ENCODE measurements around the gene SBF2.

Gene SBF2

DNA sequence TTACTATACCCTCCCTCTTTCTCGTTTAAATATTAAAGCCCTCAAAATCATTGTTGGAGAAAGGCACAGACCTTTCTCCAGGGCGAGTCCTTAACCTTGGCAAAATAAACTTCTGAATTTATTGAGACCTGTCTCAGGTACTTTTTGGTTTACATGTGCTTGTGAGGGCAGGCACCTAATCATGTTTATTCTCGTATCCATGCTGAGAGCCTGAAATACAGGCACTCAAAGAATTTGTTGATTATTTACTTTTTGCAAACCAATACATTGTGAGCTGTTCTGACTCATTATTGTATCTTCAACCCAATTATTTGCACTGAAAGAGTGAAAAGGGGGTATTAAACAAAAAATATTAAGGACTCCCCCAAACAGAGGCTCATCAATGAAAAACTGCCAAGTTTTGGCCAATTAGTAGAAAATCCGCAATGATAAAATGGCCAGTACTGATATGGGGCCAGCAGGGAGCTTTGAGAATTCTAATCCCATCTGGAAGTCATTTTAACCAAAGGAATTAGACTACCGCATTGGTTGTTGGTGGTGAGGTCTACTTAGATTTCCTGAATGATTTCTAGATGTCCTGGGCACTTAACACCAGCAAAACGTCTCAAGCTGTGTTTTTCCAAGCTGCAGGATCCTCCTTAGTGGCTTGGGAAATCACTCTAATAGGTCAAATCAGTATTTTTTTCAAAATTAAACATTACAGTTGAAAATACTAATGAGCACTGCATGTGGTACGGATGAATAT lies 472.8 kb downstream of the SBF2 start:
- no peak overlapping the region for H3K27ac ChIP-seq (ENCODE audit: low read depth, low read length)
- no peaks in the 10 kb centered on the region for H3K79me2 ChIP-seq (ENCODE audit: control insufficient read depth, insufficient read depth, low read length, unreplicated experiment)
- no peak overlapping the region for H2AFZ ChIP-seq (ENCODE audit: low read length, unreplicated experiment)
- no peaks in the 10 kb centered on the region for H3K36me3 ChIP-seq (ENCODE audit: insufficient read depth, low read length)
- peaks cover 24% of the 10 kb centered on the region for H3K4me1 ChIP-seq (ENCODE audit: control insufficient read depth, insufficient read depth, low read length, unreplicated experiment)
- no peaks in the 10 kb centered on the region for H3K27me3 ChIP-seq (ENCODE audit: insufficient read depth, low read length)
- no peak overlapping the region for H3K4me3 ChIP-seq (ENCODE audit: low read depth, low read length)

DNA sequence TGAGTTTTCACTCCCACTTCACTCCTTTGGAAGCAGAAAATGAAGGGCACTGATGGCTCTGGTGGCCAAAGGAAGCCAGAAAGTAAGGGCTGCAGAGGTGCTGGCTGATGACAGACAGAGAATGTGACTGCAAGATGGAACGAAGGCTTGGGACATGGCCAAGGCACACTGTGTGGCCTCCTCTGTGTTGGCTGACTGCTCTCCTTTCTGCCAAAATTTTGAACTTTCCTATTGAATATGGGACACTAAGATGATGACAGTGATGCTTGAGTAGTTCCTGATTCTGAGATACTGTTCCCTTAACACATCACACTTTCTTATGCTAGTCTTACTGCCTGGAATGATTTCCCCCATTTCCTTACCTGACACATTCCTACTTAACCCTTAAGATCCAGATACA lies 473.8 kb downstream of the SBF2 start:
- Histone ChIP-seq H3K4me1 (ENCODE audit: control insufficient read depth, insufficient read depth, low read length, unreplicated experiment) (peaks cover 29% of the 10 kb centered on the region), H3K36me3 (ENCODE audit: insufficient read depth, low read length) (no peaks in the 10 kb centered on the region), H3K27me3 (ENCODE audit: insufficient read depth, low read length) (no peaks in the 10 kb centered on the region), H3K79me2 (ENCODE audit: control insufficient read depth, insufficient read depth, low read length, unreplicated experiment) (no peaks in the 10 kb centered on the region), H2AFZ (ENCODE audit: low read length, unreplicated experiment) (no peak overlapping the region), H3K27ac (ENCODE audit: low read depth, low read length) (no peak overlapping the region), H3K4me3 (ENCODE audit: low read depth, low read length) (no peak overlapping the region)

DNA sequence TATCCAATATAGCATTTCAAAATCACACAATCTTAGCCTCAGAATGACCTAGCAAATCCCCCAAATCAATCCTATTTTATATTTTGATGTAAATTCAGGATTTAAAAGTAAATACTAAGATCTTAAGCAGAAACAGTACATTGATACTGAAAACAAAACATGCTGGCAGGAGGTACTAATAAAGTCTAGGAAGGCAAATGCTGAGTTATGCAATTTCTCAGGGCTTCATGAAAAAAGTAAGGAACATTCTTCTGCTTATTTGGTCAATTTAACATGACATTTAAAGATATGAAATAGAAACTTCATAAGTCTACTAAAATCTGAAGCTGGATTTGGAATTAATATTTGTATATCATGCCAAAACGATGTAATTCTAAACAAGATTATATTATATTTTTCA lies 476.8 kb downstream of the SBF2 start:
- Histone ChIP-seq H3K79me2 (ENCODE audit: control insufficient read depth, insufficient read depth, low read length, unreplicated experiment) (no peaks in the 10 kb centered on the region), H3K36me3 (ENCODE audit: insufficient read depth, low read length) (peaks cover 8% of the 10 kb centered on the region), H2AFZ (ENCODE audit: low read length, unreplicated experiment) (no peak overlapping the region)

DNA sequence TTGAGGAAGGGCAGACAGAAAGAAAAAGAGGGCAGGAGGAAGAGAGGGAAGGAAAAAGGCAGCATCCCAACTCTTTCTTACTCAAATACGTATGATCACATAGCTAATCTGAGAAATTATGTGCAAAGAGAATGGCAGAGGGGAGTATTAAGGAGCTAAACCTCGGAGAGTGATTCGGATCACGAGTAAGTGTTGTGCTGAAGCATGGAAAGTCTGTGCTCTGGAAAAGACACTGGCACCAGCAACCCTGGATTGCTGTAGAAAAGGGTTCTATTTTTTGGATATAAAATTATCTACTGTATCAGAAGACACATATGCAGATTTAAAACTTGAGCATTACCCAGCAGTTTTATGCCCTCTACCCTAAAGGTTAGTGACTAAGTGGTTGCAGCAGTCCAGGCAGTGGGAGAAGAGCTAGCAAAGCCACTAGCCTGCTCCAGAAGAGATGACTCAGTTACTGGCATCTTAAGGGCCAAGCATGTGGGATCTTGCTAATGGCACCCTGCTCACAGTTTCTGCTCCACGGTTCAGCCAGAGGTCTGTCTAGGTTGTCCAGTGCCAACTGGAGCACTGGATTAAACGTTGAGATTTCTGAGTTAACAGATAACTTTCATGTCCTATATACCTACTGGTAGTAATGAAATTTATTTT lies 478.4 kb downstream of the SBF2 start:
- H3K27me3 ChIP-seq (ENCODE audit: insufficient read depth, low read length) = no peaks in the 10 kb centered on the region
- peaks cover 26% of the 10 kb centered on the region for H3K4me1 ChIP-seq (ENCODE audit: control insufficient read depth, insufficient read depth, low read length, unreplicated experiment)
- H3K27ac ChIP-seq (ENCODE audit: low read depth, low read length) = peak overlapping the region; percentile 32
- no peak overlapping the region for H3K4me3 ChIP-seq (ENCODE audit: low read depth, low read length)
- peaks cover 24% of the 10 kb centered on the region for H3K36me3 ChIP-seq (ENCODE audit: insufficient read depth, low read length)
- peak overlapping the region; percentile 31 for H2AFZ ChIP-seq (ENCODE audit: low read length, unreplicated experiment)
- no peaks in the 10 kb centered on the region for H3K79me2 ChIP-seq (ENCODE audit: control insufficient read depth, insufficient read depth, low read length, unreplicated experiment)

More for the DNA sequence above, 476.8 kb downstream of the SBF2 start:
- peaks cover 36% of the 10 kb centered on the region for H3K4me1 ChIP-seq (ENCODE audit: control insufficient read depth, insufficient read depth, low read length, unreplicated experiment)
- H3K4me3 ChIP-seq (ENCODE audit: low read depth, low read length) = no peak overlapping the region
- H3K27ac ChIP-seq (ENCODE audit: low read depth, low read length) = no peak overlapping the region
- no peaks in the 10 kb centered on the region for H3K27me3 ChIP-seq (ENCODE audit: insufficient read depth, low read length)

DNA sequence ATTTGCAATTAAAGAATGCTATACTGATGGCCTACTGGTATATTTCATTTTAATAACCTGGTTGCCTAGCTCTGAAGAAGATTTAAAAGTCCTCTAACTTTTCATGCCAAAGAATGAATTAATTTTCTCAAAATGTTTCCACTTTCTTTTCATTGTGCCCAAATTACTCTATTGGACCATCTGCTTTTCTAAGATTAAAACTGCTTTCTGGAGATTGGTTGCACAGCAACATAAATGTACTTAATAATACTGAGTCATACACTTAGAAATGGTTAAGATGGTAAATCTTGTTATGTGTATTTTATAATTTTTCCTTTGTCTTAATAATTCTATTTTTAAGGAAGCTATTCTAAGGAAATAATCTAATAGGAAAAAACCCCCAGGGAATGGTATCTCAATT lies 479.9 kb downstream of the SBF2 start:
- peaks cover 21% of the 10 kb centered on the region for H3K4me1 ChIP-seq (ENCODE audit: control insufficient read depth, insufficient read depth, low read length, unreplicated experiment)
- no peak overlapping the region for H3K4me3 ChIP-seq (ENCODE audit: low read depth, low read length)
- H3K27ac ChIP-seq (ENCODE audit: low read depth, low read length) = peak overlapping the region; percentile 49
- H3K36me3 ChIP-seq (ENCODE audit: insufficient read depth, low read length) = peaks cover 26% of the 10 kb centered on the region
- H3K79me2 ChIP-seq (ENCODE audit: control insufficient read depth, insufficient read depth, low read length, unreplicated experiment) = no peaks in the 10 kb centered on the region
- no peak overlapping the region for H2AFZ ChIP-seq (ENCODE audit: low read length, unreplicated experiment)
- no peaks in the 10 kb centered on the region for H3K27me3 ChIP-seq (ENCODE audit: insufficient read depth, low read length)

DNA sequence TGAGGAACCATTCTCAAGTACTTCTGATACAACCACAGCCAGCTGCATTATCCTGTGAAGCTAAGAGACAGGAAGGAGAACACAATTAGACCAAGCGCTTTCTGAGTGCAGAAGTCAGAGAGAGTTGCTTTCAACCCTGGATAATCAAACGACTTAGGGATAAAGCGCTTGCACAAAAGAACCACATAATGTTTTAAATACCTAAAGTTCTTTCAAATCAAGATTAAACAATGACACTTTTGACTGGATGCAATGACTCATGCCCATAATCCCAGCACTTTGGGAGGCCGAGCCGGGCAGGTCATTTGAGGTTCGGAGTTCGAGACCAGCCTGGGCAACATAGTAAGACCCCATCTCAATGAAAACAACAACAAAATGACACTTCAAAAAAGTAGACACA lies 485.1 kb downstream of the SBF2 start:
- Histone ChIP-seq H3K4me1 (ENCODE audit: control insufficient read depth, insufficient read depth, low read length, unreplicated experiment) (peaks cover 3% of the 10 kb centered on the region), H3K79me2 (ENCODE audit: control insufficient read depth, insufficient read depth, low read length, unreplicated experiment) (no peaks in the 10 kb centered on the region), H3K27me3 (ENCODE audit: insufficient read depth, low read length) (no peaks in the 10 kb centered on the region), H3K36me3 (ENCODE audit: insufficient read depth, low read length) (peaks cover 42% of the 10 kb centered on the region), H2AFZ (ENCODE audit: low read length, unreplicated experiment) (no peak overlapping the region), H3K27ac (ENCODE audit: low read depth, low read length) (no peak overlapping the region), H3K4me3 (ENCODE audit: low read depth, low read length) (no peak overlapping the region)

DNA sequence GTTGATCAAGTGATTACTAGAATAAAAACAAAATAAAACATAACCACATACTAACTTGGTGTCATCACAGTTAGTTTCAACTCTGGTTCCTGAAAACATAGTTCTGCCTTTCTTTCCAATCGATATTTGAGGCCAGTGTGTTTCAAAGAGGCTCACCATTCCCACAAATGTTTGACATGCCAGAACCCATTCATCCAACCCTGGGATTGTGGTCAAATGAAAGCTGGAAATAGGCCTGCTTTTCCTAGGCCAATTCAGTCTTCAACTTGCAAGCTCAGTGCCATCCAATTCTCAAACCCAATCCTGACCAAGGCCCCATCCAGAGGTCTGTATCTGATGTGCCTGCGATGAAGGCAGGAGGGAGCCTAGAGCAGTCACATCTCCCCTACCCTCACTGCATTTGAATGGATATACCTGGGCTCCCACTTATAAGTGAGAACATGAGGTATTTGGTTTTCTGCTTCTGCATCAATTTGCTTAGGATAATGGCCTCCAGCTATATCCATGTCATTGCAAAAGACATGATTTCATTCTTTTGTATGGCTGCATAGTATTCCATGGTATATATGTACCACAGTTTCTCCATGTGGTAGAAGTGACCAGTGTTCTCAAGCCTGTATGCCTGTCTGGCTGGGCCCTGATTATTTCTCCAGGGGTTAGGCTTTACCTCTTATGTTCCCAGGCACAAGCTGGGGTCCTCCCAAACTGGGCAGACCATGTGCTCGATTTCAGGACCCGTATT lies 486.9 kb downstream of the SBF2 start:
- Histone ChIP-seq H3K4me3 (ENCODE audit: low read depth, low read length) (no peak overlapping the region), H2AFZ (ENCODE audit: low read length, unreplicated experiment) (no peak overlapping the region), H3K27me3 (ENCODE audit: insufficient read depth, low read length) (no peaks in the 10 kb centered on the region), H3K36me3 (ENCODE audit: insufficient read depth, low read length) (peaks cover 34% of the 10 kb centered on the region), H3K27ac (ENCODE audit: low read depth, low read length) (no peak overlapping the region), H3K4me1 (ENCODE audit: control insufficient read depth, insufficient read depth, low read length, unreplicated experiment) (peaks cover 20% of the 10 kb centered on the region), H3K79me2 (ENCODE audit: control insufficient read depth, insufficient read depth, low read length, unreplicated experiment) (no peaks in the 10 kb centered on the region)

DNA sequence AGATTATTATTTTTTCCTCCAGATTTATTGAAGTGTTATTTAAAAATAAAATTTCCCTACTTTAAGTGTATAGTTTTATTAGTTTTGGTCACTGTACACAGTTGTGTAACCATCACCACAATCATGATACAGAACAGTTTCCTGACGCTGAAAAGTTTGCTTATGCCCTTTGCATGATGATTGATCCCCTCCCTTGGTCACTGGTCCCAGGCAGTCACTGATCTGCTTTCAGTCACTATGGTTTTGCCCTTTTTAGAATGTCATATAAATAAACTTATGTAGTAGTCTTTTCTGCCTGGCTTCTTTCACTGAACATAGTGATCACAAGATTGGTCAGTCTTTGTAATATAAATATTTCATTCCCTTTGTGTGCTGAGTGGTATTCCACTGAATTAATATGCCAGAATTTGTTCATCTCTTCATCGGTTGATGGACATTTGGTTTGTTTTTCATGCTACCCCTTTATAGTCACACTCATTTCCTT lies 489.6 kb downstream of the SBF2 start:
- no peaks in the 10 kb centered on the region for H3K79me2 ChIP-seq (ENCODE audit: control insufficient read depth, insufficient read depth, low read length, unreplicated experiment)
- H2AFZ ChIP-seq (ENCODE audit: low read length, unreplicated experiment) = no peak overlapping the region
- H3K27ac ChIP-seq (ENCODE audit: low read depth, low read length) = peak overlapping the region; percentile 79; the same call in 1 of the 2 replicates
- H3K4me3 ChIP-seq (ENCODE audit: low read depth, low read length) = no peak overlapping the region
- no peaks in the 10 kb centered on the region for H3K27me3 ChIP-seq (ENCODE audit: insufficient read depth, low read length)
- H3K4me1 ChIP-seq (ENCODE audit: control insufficient read depth, insufficient read depth, low read length, unreplicated experiment) = peaks cover 44% of the 10 kb centered on the region
- H3K36me3 ChIP-seq (ENCODE audit: insufficient read depth, low read length) = peaks cover 16% of the 10 kb centered on the region

DNA sequence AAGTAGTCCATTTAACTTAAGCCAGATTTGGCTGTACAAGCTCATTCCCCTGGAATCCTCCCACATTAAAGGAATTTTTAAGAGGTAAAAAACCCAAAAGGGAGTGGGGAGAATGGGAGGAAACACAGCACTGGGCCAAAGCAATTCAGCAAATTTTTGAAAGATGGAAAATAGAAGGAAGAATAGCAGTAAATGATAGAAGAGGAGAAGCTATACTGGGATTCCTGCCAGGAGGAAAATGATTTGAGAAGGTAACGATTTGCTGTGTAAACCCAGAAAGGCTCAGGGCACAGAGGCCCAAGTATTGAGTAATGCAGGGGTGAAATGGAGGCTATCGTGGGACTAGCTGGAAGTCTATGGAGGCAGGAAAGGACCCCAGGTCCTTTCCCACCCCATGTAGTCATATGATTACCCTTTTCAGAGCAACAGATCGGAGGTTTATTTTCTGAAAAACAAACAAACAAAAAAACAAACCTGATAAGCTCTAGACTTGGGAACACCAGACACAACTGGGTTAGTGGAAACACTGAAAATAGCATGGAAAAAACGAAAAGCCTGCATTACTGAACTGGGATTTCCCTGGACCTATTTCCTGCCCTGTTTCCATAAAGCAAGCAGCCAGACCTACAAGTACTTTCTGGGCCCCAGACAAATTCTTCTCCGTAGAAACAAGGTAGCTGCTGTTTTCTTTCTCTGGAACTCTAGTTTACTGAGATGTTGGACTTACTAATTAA lies 490.2 kb downstream of the SBF2 start:
- Histone ChIP-seq H3K79me2 (ENCODE audit: control insufficient read depth, insufficient read depth, low read length, unreplicated experiment) (no peaks in the 10 kb centered on the region), H3K4me1 (ENCODE audit: control insufficient read depth, insufficient read depth, low read length, unreplicated experiment) (peaks cover 47% of the 10 kb centered on the region), H3K36me3 (ENCODE audit: insufficient read depth, low read length) (peaks cover 16% of the 10 kb centered on the region), H3K4me3 (ENCODE audit: low read depth, low read length) (no peak overlapping the region), H3K27me3 (ENCODE audit: insufficient read depth, low read length) (no peaks in the 10 kb centered on the region), H2AFZ (ENCODE audit: low read length, unreplicated experiment) (peak overlapping the region; percentile 45), H3K27ac (ENCODE audit: low read depth, low read length) (peak overlapping the region; percentile 79)

DNA sequence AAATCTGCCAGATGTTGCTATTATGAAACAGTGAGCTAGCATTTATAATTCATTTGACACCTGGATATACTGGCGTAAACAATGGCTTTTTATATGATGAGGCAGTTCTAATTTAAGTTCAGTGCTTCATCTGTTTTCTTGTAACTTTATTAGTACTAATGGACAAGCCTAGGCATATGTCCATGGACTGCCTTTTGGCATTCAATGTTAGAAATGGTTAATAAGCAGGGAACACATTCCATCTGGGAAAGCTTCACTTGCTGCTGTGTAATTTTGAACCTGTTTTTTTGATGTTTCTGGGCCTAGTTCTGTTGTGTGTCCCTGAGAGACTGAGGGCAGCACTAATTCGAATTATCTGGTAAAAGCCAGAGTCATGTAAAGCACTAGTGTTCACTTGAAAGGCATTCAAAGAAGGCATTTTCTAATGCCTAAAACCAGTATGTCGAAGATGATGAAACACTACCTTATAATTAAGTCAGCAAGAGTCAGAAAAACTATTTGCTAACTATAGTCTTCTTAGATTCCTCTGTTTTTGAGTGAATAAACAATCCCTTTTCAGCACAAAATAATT lies 491.6 kb downstream of the SBF2 start:
- H2AFZ ChIP-seq (ENCODE audit: low read length, unreplicated experiment) = peak overlapping the region; percentile 5
- no peak overlapping the region for H3K4me3 ChIP-seq (ENCODE audit: low read depth, low read length)
- no peaks in the 10 kb centered on the region for H3K27me3 ChIP-seq (ENCODE audit: insufficient read depth, low read length)
- H3K79me2 ChIP-seq (ENCODE audit: control insufficient read depth, insufficient read depth, low read length, unreplicated experiment) = no peaks in the 10 kb centered on the region
- H3K36me3 ChIP-seq (ENCODE audit: insufficient read depth, low read length) = peaks cover 5% of the 10 kb centered on the region
- peak overlapping the region; percentile 79 for H3K27ac ChIP-seq (ENCODE audit: low read depth, low read length)
- H3K4me1 ChIP-seq (ENCODE audit: control insufficient read depth, insufficient read depth, low read length, unreplicated experiment) = peaks cover 49% of the 10 kb centered on the region
